Placental pericyte (primary cell): ENCODE data around the gene MBNL3. TPM values are rescaled to one million over a fixed set of nuclear protein-coding genes. Genes with fewer than 3 reads are reported as not detected.

Experiments used
- total RNA-seq: library from RNA; depleted of rRNA; stranded (reverse); fragments of >200 nt; gene quantifications from 2 replicates; pipeline ENCODE4 v1.2.3, GENCODE V29; 2012

MBNL3 gene, protein sequence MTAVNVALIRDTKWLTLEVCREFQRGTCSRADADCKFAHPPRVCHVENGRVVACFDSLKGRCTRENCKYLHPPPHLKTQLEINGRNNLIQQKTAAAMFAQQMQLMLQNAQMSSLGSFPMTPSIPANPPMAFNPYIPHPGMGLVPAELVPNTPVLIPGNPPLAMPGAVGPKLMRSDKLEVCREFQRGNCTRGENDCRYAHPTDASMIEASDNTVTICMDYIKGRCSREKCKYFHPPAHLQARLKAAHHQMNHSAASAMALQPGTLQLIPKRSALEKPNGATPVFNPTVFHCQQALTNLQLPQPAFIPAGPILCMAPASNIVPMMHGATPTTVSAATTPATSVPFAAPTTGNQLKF
- total RNA-seq = 11.0 and 39.6 TPM in 2 replicates

DNA sequence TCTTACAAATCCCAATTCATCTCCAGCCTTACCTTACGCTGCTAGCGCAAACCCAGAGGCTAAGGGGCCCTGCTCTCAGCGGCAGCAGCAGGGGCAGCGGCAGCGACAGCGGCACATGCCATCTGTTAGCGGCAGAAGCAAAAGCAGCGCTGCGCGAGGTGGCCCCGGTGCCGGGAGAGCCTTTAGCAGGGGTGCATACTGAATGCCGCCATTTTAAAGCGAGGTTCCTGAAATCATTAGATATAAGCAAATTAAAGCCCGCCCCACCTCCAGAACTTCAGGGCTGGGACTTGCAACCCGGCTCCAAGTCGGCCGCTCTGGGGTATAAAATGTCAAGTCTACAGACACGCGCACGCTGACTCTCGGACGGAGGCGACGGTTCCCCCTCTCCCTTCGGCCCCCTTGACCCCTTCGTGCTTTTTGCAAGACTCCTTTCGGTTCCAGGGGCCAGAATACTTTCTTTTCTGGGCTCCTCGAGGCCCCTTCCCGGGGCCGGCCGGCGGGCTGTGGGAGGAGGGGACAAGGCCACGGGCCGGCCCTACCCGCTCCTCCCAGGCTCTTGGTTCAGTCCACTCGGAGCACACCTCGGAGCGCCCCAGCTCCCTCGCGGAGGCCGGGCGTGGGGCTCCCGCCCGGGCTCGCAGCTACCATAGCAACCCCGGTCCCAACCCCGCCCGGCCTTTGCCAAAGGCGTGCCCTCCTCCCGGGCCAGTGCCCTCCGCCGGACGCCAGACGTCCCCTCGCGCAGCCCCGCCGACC, at the start of gene MBNL3:
MBNL3 (minus strand) TSS at position 220 of the 759 bp plus-strand sequence. CDS start 49,427 bp downstream, outside the sequence.

